ENCODE results near the gene INSRR.

INSRR gene

DNA sequence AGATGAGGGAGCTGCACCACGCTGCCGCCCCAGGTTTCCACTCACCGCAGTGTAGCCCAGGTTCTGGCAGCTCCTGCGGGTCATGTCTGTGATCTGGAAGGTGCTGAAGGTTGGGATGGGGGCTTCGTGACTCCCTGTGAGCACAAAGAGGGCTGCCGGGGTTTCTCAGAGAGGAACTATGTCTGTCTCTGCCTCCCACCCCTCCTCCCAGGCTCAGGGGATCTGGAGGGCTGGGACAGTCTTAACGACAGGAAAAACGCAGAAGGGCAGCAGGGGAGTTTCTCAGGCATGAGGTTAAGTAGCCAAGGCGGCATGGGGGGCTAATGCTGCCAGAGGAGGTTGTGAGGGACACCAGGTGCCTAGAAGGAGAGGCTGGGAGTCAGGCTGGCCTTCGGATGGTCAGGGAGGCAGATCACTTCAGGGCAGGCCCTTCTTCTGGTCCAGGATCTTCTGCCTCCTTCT is 42.9 kb downstream of the INSRR start:
- no peaks in the 10 kb centered on the region for H3K27me3 Mint-ChIP-seq
- peak overlapping the region; percentile 87 for H3K4me3 Mint-ChIP-seq
- peaks cover 77% of the 10 kb centered on the region for H3K4me1 Mint-ChIP-seq (ENCODE audit: low read depth)
- H3K36me3 Mint-ChIP-seq (ENCODE audit: low read depth) = peaks cover 66% of the 10 kb centered on the region
- H3K27ac Mint-ChIP-seq = peak overlapping the region; percentile 100
- peaks cover 6% of the 10 kb centered on the region for H3K9me3 Mint-ChIP-seq

DNA sequence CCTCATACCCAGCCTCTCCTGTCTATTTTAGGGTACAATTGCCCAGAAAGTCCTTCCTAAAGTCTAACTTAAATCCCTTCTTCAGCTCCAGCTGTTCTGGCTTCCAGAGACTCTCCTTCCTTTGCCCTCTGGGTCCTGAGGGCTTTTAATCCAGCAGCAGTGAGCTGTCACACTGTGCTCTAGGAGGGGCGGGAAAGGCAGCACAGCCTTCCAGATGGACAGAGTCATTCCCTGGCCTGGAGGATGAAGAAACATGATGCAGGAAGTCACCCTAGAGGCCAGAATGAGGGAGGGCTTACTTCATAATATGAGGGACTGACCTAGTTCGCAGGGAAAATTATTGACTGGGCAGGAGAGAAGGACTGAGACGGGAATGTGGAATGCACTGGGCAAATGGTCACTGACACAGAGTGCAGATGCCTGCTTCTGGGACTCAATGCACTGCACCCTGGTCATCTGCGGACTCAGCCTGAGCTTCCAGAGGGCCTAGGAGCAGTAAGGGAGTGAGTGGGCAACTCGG is 43.5 kb downstream of the INSRR start:
- no peaks in the 10 kb centered on the region for H3K9me3 Mint-ChIP-seq
- peaks cover 75% of the 10 kb centered on the region for H3K4me1 Mint-ChIP-seq (ENCODE audit: low read depth)
- H3K27ac Mint-ChIP-seq = peak overlapping the region; percentile 100
- no peaks in the 10 kb centered on the region for H3K27me3 Mint-ChIP-seq
- H3K4me3 Mint-ChIP-seq = peak overlapping the region; percentile 87
- peaks cover 63% of the 10 kb centered on the region for H3K36me3 Mint-ChIP-seq (ENCODE audit: low read depth)

DNA sequence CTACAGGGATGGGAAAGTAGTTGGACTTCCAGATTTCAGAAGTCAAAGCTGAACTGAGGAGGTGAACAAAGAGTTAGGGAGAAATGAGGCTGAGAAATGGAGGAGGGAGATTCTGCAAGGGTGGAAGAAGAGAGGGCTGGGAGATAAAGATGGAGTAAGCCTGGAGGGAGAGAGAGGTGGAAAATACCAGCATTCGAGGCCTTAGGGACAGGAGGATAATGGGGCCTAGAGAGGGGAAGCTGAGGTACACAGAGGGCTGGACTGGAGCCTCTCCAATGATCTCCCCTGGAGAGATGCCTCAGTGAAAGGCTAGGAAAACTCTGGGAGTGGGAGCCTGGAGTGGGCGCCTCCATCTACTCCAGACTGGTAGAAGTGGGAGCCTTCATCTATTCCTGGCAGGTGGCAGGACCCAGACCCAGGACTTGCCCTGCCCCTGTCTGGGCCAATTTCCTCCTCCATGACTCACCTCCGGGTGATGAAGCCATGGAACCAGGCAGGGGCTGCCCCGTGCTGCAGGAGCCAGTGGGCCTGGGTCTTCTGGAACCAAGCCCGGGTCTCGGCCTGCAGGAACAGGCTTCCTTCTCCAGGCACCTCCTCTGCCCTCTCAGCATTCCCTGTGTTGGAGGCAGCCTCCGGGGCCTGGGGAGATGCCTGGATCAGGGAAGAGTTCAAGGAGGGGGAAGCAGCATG is 44.2 kb downstream of the INSRR start:
- Mint-ChIP-seq H3K36me3 (ENCODE audit: low read depth) (peaks cover 70% of the 10 kb centered on the region), H3K4me1 (ENCODE audit: low read depth) (peaks cover 77% of the 10 kb centered on the region), H3K9me3 (no peaks in the 10 kb centered on the region), H3K27me3 (no peaks in the 10 kb centered on the region), H3K4me3 (peak overlapping the region; percentile 87), H3K27ac (peak overlapping the region; percentile 100)

DNA sequence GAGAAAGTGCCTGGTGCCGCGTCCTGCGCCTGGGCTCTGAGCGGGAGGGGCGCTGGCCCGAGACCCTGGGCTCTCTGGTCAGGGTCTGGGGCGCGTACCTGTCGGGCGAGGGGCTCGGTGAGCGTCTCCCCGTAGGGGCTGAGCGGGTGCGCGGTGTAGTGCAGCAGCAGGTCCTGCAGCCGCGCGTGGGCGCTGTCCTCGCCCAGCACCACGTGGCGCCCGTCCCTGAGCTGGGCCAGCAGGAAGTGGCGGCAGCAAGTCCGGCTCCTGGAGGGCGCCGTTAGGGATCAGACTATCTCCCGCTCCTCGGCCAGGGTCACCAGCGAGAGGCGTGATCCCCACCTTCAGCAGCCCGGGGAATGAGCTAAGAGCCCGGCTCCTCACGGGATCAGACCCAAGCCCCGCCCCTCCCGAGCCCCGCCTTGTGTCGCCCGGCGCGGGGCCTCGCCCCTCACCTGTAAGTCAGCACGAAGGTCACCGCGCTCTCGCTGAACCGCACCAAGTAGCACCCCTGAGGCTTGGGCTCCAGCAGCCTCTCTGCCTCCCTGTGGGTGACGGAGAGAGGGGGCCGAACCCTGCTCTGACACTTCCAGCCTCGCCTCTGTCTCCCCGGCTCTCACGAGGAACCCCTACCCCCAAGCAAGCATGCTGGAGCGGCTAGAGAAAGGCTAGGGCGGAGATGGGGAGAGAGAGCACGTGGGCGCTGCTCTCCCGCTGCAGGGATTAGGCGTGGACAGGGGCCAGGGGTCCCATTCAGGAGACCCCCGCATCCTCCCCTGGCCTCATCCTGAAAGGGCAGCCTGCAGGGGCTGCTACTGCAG is 45.0 kb downstream of the INSRR start:
- Mint-ChIP-seq H3K36me3 (ENCODE audit: low read depth) (peaks cover 76% of the 10 kb centered on the region), H3K4me3 (peak overlapping the region; percentile 87), H3K27ac (peak overlapping the region; percentile 100), H3K4me1 (ENCODE audit: low read depth) (peaks cover 79% of the 10 kb centered on the region), H3K9me3 (no peaks in the 10 kb centered on the region), H3K27me3 (no peaks in the 10 kb centered on the region)

DNA sequence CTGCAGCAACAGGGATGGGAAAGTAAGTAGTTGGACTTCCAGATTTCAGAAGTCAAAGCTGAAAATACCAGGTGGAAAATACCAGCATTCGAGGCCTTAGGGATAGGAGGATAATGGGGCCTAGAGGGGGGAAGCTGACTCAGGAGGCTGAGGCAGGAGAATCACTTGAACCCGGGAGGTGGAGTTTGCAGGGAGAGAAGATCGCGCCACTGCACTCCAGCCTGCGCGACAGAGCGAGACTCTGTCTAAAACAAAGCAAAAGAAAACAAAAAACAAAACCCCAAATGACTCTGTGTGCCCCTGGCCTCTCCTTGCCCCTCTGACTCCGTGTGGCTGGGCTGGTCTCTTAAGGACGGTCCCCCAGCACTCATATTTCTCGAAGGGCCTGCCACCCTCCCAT is 45.6 kb downstream of the INSRR start:
- Mint-ChIP-seq H3K9me3 (no peaks in the 10 kb centered on the region), H3K27me3 (no peaks in the 10 kb centered on the region), H3K36me3 (ENCODE audit: low read depth) (peaks cover 80% of the 10 kb centered on the region), H3K4me1 (ENCODE audit: low read depth) (peaks cover 81% of the 10 kb centered on the region), H3K27ac (peak overlapping the region; percentile 100), H3K4me3 (peak overlapping the region; percentile 87)

DNA sequence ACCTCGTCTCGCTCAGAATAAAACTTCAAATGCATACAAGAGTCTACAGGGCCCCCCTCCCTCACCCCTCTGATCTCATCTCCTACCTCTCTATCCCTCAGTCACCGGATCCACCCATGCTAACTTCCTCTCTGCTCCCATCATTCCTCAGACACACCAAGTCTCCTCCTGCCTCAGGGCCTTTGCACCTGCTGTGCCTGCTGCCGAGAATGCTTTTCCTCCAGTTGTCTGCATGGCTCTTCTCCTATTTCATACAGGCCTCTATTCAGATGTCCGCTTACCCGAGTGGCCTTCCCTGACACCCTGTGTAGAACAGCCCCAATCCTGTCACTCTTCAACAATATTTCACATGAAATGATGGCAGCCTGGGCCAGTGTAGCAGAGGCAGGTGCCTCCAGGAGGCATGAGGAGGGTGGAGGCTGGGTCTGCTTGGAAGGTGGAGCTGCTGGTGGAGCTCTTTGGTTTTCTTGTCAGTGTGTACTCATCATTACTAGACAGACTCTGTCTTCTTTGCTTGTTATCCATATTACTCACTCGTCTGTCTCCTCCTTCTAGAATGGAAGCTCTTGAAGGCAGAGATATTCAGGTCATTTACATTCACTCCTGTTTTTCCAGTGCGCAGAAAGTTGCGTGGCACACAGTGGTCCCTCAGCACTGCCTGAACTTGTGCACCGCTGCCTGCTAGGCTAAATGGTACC is 46.5 kb downstream of the INSRR start:
- Mint-ChIP-seq H3K4me1 (ENCODE audit: low read depth) (peaks cover 82% of the 10 kb centered on the region), H3K4me3 (peak overlapping the region; percentile 87), H3K36me3 (ENCODE audit: low read depth) (peaks cover 87% of the 10 kb centered on the region), H3K9me3 (no peaks in the 10 kb centered on the region), H3K27ac (peak overlapping the region; percentile 100), H3K27me3 (no peaks in the 10 kb centered on the region)

DNA sequence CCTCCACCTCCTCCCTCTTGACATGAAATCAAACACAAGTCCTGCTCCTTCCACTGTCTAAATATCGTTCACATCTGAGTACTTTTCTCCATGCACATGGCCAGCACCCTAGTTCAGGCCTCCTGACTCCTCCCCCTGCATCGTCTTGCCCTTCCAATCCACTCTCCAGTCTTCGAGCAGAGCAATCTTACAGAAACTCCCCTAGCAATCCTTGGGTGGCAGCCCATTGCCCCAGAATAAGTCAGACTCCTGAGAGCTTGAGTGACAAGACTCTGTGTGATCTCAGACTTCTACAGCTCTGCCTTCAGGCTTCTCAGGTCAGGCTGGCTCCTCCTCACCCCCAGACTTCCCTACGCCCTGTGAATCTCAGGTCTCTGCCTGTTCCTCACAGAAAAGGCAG is 47.7 kb downstream of the INSRR start:
- Mint-ChIP-seq H3K4me3 (peak overlapping the region; percentile 87), H3K27ac (peak overlapping the region; percentile 100), H3K4me1 (ENCODE audit: low read depth) (peaks cover 81% of the 10 kb centered on the region), H3K36me3 (ENCODE audit: low read depth) (peaks cover 93% of the 10 kb centered on the region), H3K9me3 (no peaks in the 10 kb centered on the region), H3K27me3 (no peaks in the 10 kb centered on the region)

DNA sequence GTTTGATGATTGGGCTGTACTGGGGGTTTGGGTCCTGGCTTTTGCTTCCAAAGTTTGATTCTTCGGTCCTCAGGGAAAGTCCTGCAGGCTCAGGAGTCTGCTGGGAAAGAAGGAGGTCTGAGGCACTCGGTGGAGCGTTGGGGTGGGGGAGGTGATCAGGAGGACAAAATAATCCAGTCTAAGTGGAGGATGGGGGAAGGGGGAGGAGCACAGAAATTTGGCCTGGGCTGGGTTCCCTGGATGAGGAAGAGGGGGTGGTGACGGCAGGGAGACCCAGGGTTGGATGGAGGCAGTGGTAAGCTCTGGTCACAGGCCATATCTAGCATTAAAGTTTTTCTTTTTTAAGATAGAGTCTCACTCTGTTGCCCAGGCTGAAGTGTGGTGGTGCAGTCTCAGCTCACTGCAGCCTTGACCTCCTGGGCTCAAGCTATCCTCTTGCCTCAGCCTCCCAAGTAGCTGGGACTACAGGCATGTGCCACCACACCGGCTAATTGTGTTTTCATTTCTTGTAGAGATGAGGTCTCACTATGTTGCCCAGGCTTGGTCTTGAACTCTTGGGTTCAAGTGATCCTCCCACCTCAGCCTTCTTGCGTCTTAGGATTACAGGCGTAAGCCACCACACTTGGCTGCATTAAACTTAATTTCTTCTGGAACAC is 49.1 kb downstream of the INSRR start:
- Mint-ChIP-seq H3K36me3 (ENCODE audit: low read depth) (peaks cover 84% of the 10 kb centered on the region), H3K9me3 (no peaks in the 10 kb centered on the region), H3K27me3 (no peaks in the 10 kb centered on the region), H3K27ac (peak overlapping the region; percentile 62), H3K4me3 (no peak overlapping the region), H3K4me1 (ENCODE audit: low read depth) (peaks cover 77% of the 10 kb centered on the region)

DNA sequence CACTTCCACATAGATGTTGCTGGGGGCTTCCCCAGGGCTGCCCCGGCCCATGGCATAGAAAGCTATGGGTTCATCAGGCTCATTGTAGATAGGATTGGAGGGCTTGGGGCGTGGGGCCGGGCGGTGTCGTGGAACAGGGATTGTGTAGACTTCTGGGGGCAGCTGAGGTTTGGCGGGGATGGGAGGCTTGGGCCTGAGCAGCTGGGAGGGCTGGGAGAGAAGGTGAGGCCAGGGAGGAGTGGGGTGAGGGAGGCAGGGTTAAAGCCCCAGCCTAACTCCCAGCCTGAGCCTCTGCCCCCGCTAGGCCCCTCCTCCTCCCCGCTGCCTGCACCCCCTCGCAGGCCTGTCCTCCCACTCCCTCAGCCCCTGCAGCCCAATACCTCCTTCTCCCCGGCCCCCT is 49.6 kb downstream of the INSRR start:
- peak overlapping the region; percentile 74 for H3K27ac Mint-ChIP-seq
- peaks cover 77% of the 10 kb centered on the region for H3K4me1 Mint-ChIP-seq (ENCODE audit: low read depth)
- H3K36me3 Mint-ChIP-seq (ENCODE audit: low read depth) = peaks cover 81% of the 10 kb centered on the region
- H3K9me3 Mint-ChIP-seq = no peaks in the 10 kb centered on the region
- peak overlapping the region; percentile 47 for H3K4me3 Mint-ChIP-seq
- H3K27me3 Mint-ChIP-seq = no peaks in the 10 kb centered on the region

DNA sequence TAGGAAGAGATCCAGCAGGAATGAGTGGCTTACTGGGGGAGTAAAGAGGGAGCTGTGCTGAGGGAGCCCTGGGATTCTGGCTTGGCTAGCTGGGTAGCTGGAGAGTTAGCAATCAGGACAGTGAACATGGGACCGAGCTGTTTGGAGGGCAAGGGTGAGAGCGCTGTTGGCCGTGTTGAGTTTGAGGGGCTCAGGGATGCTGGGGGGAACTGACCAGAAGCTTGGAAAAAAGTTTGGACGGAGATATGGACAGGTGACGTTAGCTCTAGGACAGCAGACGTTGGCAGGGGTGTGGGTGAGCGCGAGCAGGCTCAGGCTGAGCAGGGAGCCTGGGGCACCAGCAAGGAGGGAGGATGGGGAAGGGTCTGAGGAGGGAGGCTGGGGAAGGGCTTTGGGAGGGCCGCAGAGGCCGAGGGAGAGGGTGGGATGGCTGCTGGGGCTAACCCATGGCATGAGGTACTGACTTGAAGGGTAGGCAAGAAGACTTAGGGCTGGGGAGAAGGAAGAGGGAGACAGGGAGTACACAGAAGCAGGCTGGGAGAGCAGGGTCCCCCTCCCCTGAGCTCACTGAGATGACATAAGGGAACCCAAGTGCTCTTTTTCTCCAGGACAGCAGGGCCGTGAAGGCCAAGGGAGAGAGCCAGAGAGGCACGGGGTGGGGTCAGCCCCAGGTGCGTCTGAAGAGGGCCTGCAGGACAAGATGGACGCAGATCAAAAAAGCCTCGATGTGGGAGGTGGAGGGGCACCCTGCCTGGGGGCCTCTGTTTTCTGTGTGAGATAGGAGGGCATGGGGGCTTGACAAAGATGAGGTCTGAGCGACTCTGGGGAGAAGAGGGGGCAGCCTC is 50.5 kb downstream of the INSRR start:
- peaks cover 74% of the 10 kb centered on the region for H3K4me1 Mint-ChIP-seq (ENCODE audit: low read depth)
- H3K9me3 Mint-ChIP-seq = no peaks in the 10 kb centered on the region
- H3K4me3 Mint-ChIP-seq = peak overlapping the region; percentile 47
- H3K36me3 Mint-ChIP-seq (ENCODE audit: low read depth) = peaks cover 76% of the 10 kb centered on the region
- no peaks in the 10 kb centered on the region for H3K27me3 Mint-ChIP-seq
- H3K27ac Mint-ChIP-seq = peak overlapping the region; percentile 74

DNA sequence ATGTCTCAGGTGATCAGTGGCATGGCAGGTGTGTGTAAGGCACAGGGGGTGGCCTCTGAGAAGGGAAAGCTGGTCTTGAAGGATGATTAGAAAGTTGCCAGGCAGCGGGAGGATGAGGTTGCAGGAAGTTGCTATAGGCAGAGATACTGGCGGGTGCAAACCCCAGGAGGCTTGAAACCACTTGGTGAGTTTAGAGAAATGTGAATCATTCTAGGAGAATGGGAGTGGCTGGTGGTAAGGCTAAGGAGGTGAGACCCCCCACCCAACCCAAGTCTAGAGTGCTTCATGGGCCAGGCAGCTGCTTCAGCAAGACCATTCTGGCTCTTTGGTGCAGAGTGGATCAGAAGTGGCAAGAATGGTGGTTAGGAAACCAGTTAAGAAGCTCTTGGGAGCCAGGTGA is 51.3 kb downstream of the INSRR start:
- peaks cover 66% of the 10 kb centered on the region for H3K4me1 Mint-ChIP-seq (ENCODE audit: low read depth)
- H3K9me3 Mint-ChIP-seq = no peaks in the 10 kb centered on the region
- peaks cover 68% of the 10 kb centered on the region for H3K36me3 Mint-ChIP-seq (ENCODE audit: low read depth)
- peak overlapping the region; percentile 81 for H3K27ac Mint-ChIP-seq
- H3K4me3 Mint-ChIP-seq = peak overlapping the region; percentile 12
- no peaks in the 10 kb centered on the region for H3K27me3 Mint-ChIP-seq

DNA sequence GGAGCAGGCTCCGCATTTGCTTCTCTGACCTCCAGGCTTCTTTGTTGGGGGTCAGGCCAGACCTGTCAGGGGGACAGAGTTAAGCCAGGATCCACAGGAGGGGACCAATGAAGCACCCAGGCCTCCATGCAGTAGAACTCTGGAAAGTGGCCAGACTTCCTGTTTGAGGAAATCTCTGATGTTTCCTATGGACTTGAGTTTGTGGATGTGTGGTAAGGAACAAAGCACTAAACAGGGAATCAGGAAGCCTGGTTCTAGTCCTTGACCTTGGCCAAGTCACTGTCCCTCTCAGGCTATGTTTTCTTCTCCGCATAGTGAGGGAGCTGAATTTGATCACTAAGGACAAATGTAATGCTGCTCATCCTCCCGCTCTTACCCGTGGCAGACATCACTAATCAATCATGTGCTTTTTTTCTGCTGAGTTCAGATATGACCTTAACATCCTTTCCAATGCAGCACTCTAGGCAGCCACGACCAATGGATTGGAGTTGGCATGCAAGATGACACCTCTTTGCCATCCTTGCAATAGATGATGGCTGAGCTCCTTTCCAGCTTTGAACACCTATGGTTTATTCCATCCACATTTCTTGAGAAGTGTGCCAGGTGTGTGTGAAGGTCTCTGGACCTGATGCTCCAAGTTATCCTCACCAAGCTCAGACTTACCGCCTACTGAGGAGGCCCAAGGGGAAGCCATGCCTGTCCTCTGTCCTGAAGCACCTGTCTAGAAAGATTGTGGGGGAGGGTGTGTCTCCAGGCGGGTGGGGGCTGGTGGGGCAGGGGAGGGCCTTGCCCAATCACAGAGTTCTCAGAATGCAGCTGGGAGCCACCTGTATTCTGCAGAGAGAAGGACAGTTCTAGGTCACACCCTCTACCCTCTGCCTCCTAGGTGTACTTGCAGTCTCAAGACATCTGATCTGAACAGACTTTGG is 52.1 kb downstream of the INSRR start:
- Mint-ChIP-seq H3K36me3 (ENCODE audit: low read depth) (peaks cover 59% of the 10 kb centered on the region), H3K27ac (peak overlapping the region; percentile 81), H3K4me3 (peak overlapping the region; percentile 12)

More for the DNA sequence above, 52.1 kb downstream of the INSRR start:
- Mint-ChIP-seq H3K27me3 (no peaks in the 10 kb centered on the region), H3K9me3 (no peaks in the 10 kb centered on the region), H3K4me1 (ENCODE audit: low read depth) (peaks cover 65% of the 10 kb centered on the region)
